HepG2 (cell line): ENCODE data around the gene ALK. TPM values are rescaled to one million over a fixed set of nuclear protein-coding genes. Genes with fewer than 3 reads are reported as not detected.
A peak's percentile ranks its signal among the peaks of the same experiment; 100 is the strongest.

Source experiments
- ATAC-seq: fragments of 200-7000 bp; cut with Tn5 transposase; 3 replicates; pipeline ENCODE4 v1.9.1; 2020; ENCODE audit warnings: mild to moderate bottlenecking, moderate library complexity
- BruUV-seq: library from RNA; stranded (reverse); fragments of 400-500 nt; replicated peaks from 2 replicates; lab custom pipeline; 2021; lab: Mats Ljungman, UMichigan
- CTCF ChIA-PET: fragments of 300-600 bp; formaldehyde crosslinking; extraction: SDS; loops from one replicate; lab custom pipeline; 2021; ENCODE audit warnings: low total read pairs, inconsistent platforms, low intra/inter-chr PET ratio; lab: Yijun Ruan, JAX
- POLR2A ChIA-PET: fragments of 350-600 bp; sonication (Branson Sonifier 250); formaldehyde crosslinking; loops from one replicate; lab custom pipeline; 2020; ENCODE audit warnings: antibody characterized with exemption, inconsistent platforms; lab: Yijun Ruan, JAX
- DNase-seq: peaks from one replicate; pipeline ENCODE4 v3.0.0-alpha.2; 2015; ENCODE audit warnings: low spot score
- FAIRE-seq: peaks from 3 replicates; lab custom pipeline; 2011; peaks lifted over from hg19 to GRCh38; lab: Jason Lieb, UNC
- H2AFZ ChIP-seq: one replicate; pipeline ENCODE4 v1.6.1; 2011; ENCODE audit warnings: low read length, inconsistent platforms
- H3K27ac ChIP-seq: fragments of 300-600 bp; 3 replicates; pipeline ENCODE4 v1.8.0; 2011; ENCODE audit warnings: mixed run types, mild to moderate bottlenecking, mixed read lengths, low read length, inconsistent platforms; ENCODE audit not compliant: insufficient read depth; ENCODE audit errors: extremely low read length
- H3K27me3 ChIP-seq, 2 experiments: fragments of 200-600 bp in 1 of 2; 2 replicates in 1 of 2; 3 replicates in 1 of 2; pipeline versions ENCODE4 v1.6.0 to v1.8.0; 2011; ENCODE audit warnings: low read length in 2 of 2, mild to moderate bottlenecking in 2 of 2, moderate library complexity in 2 of 2, inconsistent platforms in 1 of 2; ENCODE audit not compliant: insufficient read depth in 2 of 2, control insufficient read depth in 1 of 2
- H3K36me3 ChIP-seq, 2 experiments: fragments of 200-600 bp in 1 of 2; replicated peaks in 1 of 2; 2 replicates in 1 of 2; 3 replicates in 1 of 2; pipeline versions ENCODE4 v1.5.1 to v1.8.0; 2011; ENCODE audit warnings: low read length in 2 of 2, inconsistent platforms in 1 of 2; ENCODE audit not compliant: insufficient read depth in 2 of 2, control insufficient read depth in 1 of 2
- H3K4me1 ChIP-seq: 2 replicates; pipeline ENCODE4 v1.5.1; 2012; ENCODE audit warnings: low read length, inconsistent platforms; ENCODE audit not compliant: insufficient read depth
- H3K4me2 ChIP-seq: 2 replicates; pipeline ENCODE4 v1.6.0; 2011; ENCODE audit warnings: low read depth, low read length, inconsistent platforms
- H3K4me3 ChIP-seq, 3 experiments: fragments of 200-600 bp in 1 of 3; sonication (generic), shearing (Covaris generic) in 1 of 3; replicated peaks in 1 of 3; 2 replicates each; pipeline ENCODE4 v1.5.1; 2011 to 2016; ENCODE audit warnings: low read length in 3 of 3, inconsistent platforms in 2 of 3, low read depth in 2 of 3, mild to moderate bottlenecking in 2 of 3, control low read depth in 1 of 3, mixed read lengths in 1 of 3; ENCODE audit not compliant: insufficient read depth in 1 of 3
- H3K79me2 ChIP-seq: one replicate; pipeline ENCODE4 v1.6.1; 2011; ENCODE audit warnings: low read length, inconsistent platforms; ENCODE audit not compliant: insufficient read depth
- H3K9ac ChIP-seq: 2 replicates; pipeline ENCODE4 v1.6.0; 2011; ENCODE audit warnings: mild to moderate bottlenecking, low read depth, low read length, inconsistent platforms; ENCODE audit not compliant: insufficient read depth
- H3K9me3 ChIP-seq: 2 replicates; pipeline ENCODE4 v1.5.1; 2012; ENCODE audit warnings: mild to moderate bottlenecking, low read length
- H4K20me1 ChIP-seq: 2 replicates; pipeline ENCODE4 v1.6.0; 2011; ENCODE audit warnings: inconsistent platforms, mild to moderate bottlenecking, low read length, moderate library complexity; ENCODE audit not compliant: insufficient read depth
- CEBPB ChIP-seq: IDR thresholded peaks from 2 replicates; pipeline ENCODE4 v1.6.1; 2011; ENCODE audit warnings: low read depth, low read length, improper control_type of control experiment, borderline replicate concordance
- HDAC1 ChIP-seq: sonication (generic); formaldehyde crosslinking; IDR thresholded peaks from 2 replicates; pipeline ENCODE4 v1.5.1; 2020; ENCODE audit warnings: mild to moderate bottlenecking, missing genetic modification reagents
- HIC2 ChIP-seq: sonication (generic); formaldehyde crosslinking; IDR thresholded peaks from 2 replicates; pipeline ENCODE4 v1.9.0; 2022; ENCODE audit warnings: low read depth, missing genetic modification reagents
- MAFF ChIP-seq: IDR thresholded peaks from 2 replicates; pipeline ENCODE4 v1.6.1; 2011; ENCODE audit warnings: low read depth, low read length, improper control_type of control experiment
- MAFK ChIP-seq, 2 experiments: IDR thresholded peaks in 1 of 2; conservative IDR thresholded peaks in 1 of 2; 2 replicates each; pipeline ENCODE4 v1.6.1; 2011; ENCODE audit warnings: improper control_type of control experiment in 2 of 2, low read length in 2 of 2
- MXD3 ChIP-seq: IDR thresholded peaks from 2 replicates; pipeline ENCODE4 v1.6.1; 2016; ENCODE audit warnings: mild to moderate bottlenecking, missing biosample characterization, missing genetic modification reagents
- NFKBIZ ChIP-seq: IDR thresholded peaks from 2 replicates; pipeline ENCODE4 v1.6.1; 2018; ENCODE audit warnings: missing genetic modification reagents, missing compliant biosample characterization
- RXRB ChIP-seq: IDR thresholded peaks from 2 replicates; pipeline ENCODE4 v1.6.1; 2016; ENCODE audit warnings: borderline replicate concordance, missing genetic modification reagents, missing compliant biosample characterization
- SATB2 ChIP-seq: sonication (generic); formaldehyde crosslinking; IDR thresholded peaks from 2 replicates; pipeline ENCODE4 v1.5.0; 2020; ENCODE audit warnings: missing genetic modification reagents
- TBX2 ChIP-seq: sonication (generic); formaldehyde crosslinking; IDR thresholded peaks from 2 replicates; pipeline ENCODE4 v1.5.0; 2020; ENCODE audit warnings: missing genetic modification reagents, mild to moderate bottlenecking, borderline replicate concordance
- ZNF333 ChIP-seq: sonication (generic); formaldehyde crosslinking; IDR thresholded peaks from 2 replicates; pipeline ENCODE4 v1.4.0; 2020; ENCODE audit warnings: mild to moderate bottlenecking, missing genetic modification reagents, borderline replicate concordance
- ZNF337 ChIP-seq: sonication (generic); formaldehyde crosslinking; IDR thresholded peaks from 2 replicates; pipeline ENCODE4 v1.5.1; 2020; ENCODE audit warnings: missing genetic modification reagents, low read depth, mild to moderate bottlenecking, borderline replicate concordance
- ZNF530 ChIP-seq: sonication (generic); formaldehyde crosslinking; IDR thresholded peaks from 2 replicates; pipeline ENCODE4 v1.5.0; 2020; ENCODE audit warnings: low read depth, mild to moderate bottlenecking, missing genetic modification reagents
- WGBS: methylation state at CpG from one replicate; pipeline ENCODE4 v1.1.6; 2017; ENCODE audit warnings: low lambda C conversion rate; 5-methylcytosine and 5-hydroxymethylcytosine counted together
- in situ Hi-C: cut with HindIII; loops from 2 replicates; pipeline ENCODE4 v1.10.0; 2017; ENCODE audit warnings: low pct_unique_long_range_greater_than_20kb; ENCODE audit not compliant: extremely low pct_ligation_motif_present
- intact Hi-C: fragments of 100-400 bp; cut with micrococcal nuclease; formaldehyde crosslinking; loops from one replicate; pipeline ENCODE4 v1.10.0; 2022; ENCODE audit not compliant: unreplicated experiment
- polyA plus RNA-seq, 8 experiments: library from polyadenylated mRNA; depleted of rRNA in 3 of 8; stranded (reverse) in 7 of 8; unstranded in 1 of 8; fragments of >200 nt; fragmentation: Illumina TruSeq in 4 of 8; extraction: Trizol in 4 of 8; gene quantifications; 2 replicates each; pipeline versions ENCODE4 v1.2.1 to v1.2.3, GENCODE V29; 2011 to 2016; ENCODE audit warnings: low read depth in 4 of 8, missing spikeins in 1 of 8, mixed read lengths in 1 of 8; ENCODE audit not compliant: insufficient read depth in 1 of 8
- total RNA-seq, 5 experiments: library from RNA; depleted of rRNA; stranded (reverse); fragments of >200 nt; fragmentation: Illumina TruSeq; extraction: Trizol; gene quantifications; 2 replicates each; pipeline ENCODE4 v1.2.3, GENCODE V29; 2016; ENCODE audit warnings: low read depth in 1 of 5

The ALK gene
- total and polyA plus RNA-seq, 2 of the 13 experiments (the other 11 are each of a cell fraction or from before 2014, with no cell fraction given) = not detected

- DNase-seq (no peak), FAIRE-seq (no peak), ATAC-seq (no peak)
- 14% methylated on average over 4 of the region's 4 CpGs for WGBS
- Histone ChIP-seq H3K9me3 (no peaks in the 10 kb centered on the region), H3K4me3 (no peak overlapping the region), H3K79me2 (no peaks in the 10 kb centered on the region), H3K27ac (no peak overlapping the region), H4K20me1 (no peaks in the 10 kb centered on the region), H3K36me3 (no peaks in the 10 kb centered on the region), H3K4me2 (no peak overlapping the region), H2AFZ (no peak overlapping the region), H3K27me3 (no peaks in the 10 kb centered on the region), H3K9ac (no peak overlapping the region), H3K4me1 (no peaks in the 10 kb centered on the region)
- CTCF ChIA-PET = no interaction called here
- intact Hi-C loops = no loop called here
- in situ Hi-C loops = no loop called here
- POLR2A ChIA-PET = no interaction called here
- TF ChIP-seq MAFK (conservative IDR thresholded peaks at IDR 0.05 in 1 of 2, IDR thresholded peaks at IDR 0.05 in 1 of 2; ENCODE audit: low read length in 2 of 2) = peak; percentile 94 to 97
- no peak for TF ChIP-seq HIC2
- peak; percentile 93 for TF ChIP-seq MAFF
- no peak for TF ChIP-seq SATB2
- TF ChIP-seq ZNF337 (CRISPR knock-in tag) = no peak
- BruUV-seq = no TSS peak
Observed at GRCh38 chr2:29741132-29741531, 180.3 kb downstream of the ALK start.

- DNase-seq (no peak), ATAC-seq (no peak), FAIRE-seq (no peak)
- no peak overlapping the region for H2AFZ ChIP-seq
- H3K27ac ChIP-seq = no peak overlapping the region
- H3K4me3 ChIP-seq = no peak overlapping the region
- no peaks in the 10 kb centered on the region for H3K9me3 ChIP-seq
- peaks cover 0 to 4% of the 10 kb centered on the region in 2 experiments; a peak in 1 of 5 replicates for H3K27me3 ChIP-seq
- H3K79me2 ChIP-seq = no peaks in the 10 kb centered on the region
- intact Hi-C loops (no loop called here), in situ Hi-C loops (no loop called here)
- H3K9ac ChIP-seq = no peak overlapping the region
- ChIA-PET POLR2A (no interaction called here), CTCF (no interaction called here)
- TF ChIP-seq CEBPB (peak; percentile 12; the same call in 1 of the 2 replicates), ZNF333 (CRISPR knock-in tag) (no peak), ZNF530 (CRISPR knock-in tag) (no peak), NFKBIZ (CRISPR knock-in tag) (no peak), RXRB (CRISPR knock-in tag) (no peak), TBX2 (CRISPR knock-in tag) (no peak), MXD3 (CRISPR knock-in tag) (no peak), HDAC1 (CRISPR knock-in tag) (no peak)
- H4K20me1 ChIP-seq = no peaks in the 10 kb centered on the region
- H3K4me1 ChIP-seq = no peaks in the 10 kb centered on the region
- no TSS peak for BruUV-seq
- no peak overlapping the region for H3K4me2 ChIP-seq
- WGBS = 12% methylated on average over 4 of the region's 4 CpGs
- H3K36me3 ChIP-seq = no peaks in the 10 kb centered on the region
Observed at GRCh38 chr2:29733965-29734364, 187.4 kb downstream of the ALK start.
